Nephron (organoid): ENCODE results near the gene CD58.
"Not testable (repeated sequence)": the region's sequence is repeated elsewhere in the genome, so short reads cannot be mapped to it uniquely, and the experiment has no call there.

Experiments
- H3K27ac Mint-ChIP-seq, 3 experiments: 2 replicates each; pipeline ENCODE4 v1.8.0; 2020; ENCODE audit warnings: mixed read lengths in 3 of 3, mild to moderate bottlenecking in 2 of 3, moderate library complexity in 1 of 3
- H3K27me3 Mint-ChIP-seq: 2 replicates; pipeline ENCODE4 v1.8.0; 2021; ENCODE audit warnings: low read depth, mild to moderate bottlenecking, moderate library complexity, mixed read lengths
- H3K36me3 Mint-ChIP-seq: 2 replicates; pipeline ENCODE4 v1.8.0; 2020; ENCODE audit warnings: low read depth, mixed read lengths
- H3K4me1 Mint-ChIP-seq: 2 replicates; pipeline ENCODE4 v1.8.0; 2020; ENCODE audit warnings: mixed read lengths
- H3K4me3 Mint-ChIP-seq, 3 experiments: 2 replicates each; pipeline ENCODE4 v1.8.0; 2020; ENCODE audit warnings: mild to moderate bottlenecking in 3 of 3, mixed read lengths in 3 of 3, moderate library complexity in 2 of 3
- H3K9me3 Mint-ChIP-seq: 2 replicates; pipeline ENCODE4 v1.8.0; 2020; ENCODE audit warnings: mixed read lengths
- CTCF ChIP-seq, 3 experiments: fragments of 200-600 bp; sonication (generic); IDR thresholded peaks; one replicate each; pipeline ENCODE4 v1.5.0; 2021; ENCODE audit warnings: antibody characterized with exemption in 3 of 3; ENCODE audit not compliant: unreplicated experiment in 3 of 3

CD58 gene

GRCh38 chr1:116567790-116568661 is 2.8 kb downstream of the CD58 start:
- no peak for TF ChIP-seq CTCF (IDR thresholded peaks at IDR 0.05; ENCODE audit: unreplicated experiment in 3 of 3)
- H3K27ac Mint-ChIP-seq: no peak overlapping the region
- H3K4me3 Mint-ChIP-seq: peak overlapping the region in 2 of 3 experiments; percentile 37 to 55
- peaks cover 11% of the 10 kb centered on the region for H3K9me3 Mint-ChIP-seq
- peaks cover 16% of the 10 kb centered on the region for H3K27me3 Mint-ChIP-seq
- peaks cover 17% of the 10 kb centered on the region for H3K4me1 Mint-ChIP-seq
- H3K36me3 Mint-ChIP-seq: peaks cover 16% of the 10 kb centered on the region

- Mint-ChIP-seq H3K27me3 (peaks cover 16% of the 10 kb centered on the region), H3K9me3 (peaks cover 15% of the 10 kb centered on the region), H3K36me3 (peaks cover 24% of the 10 kb centered on the region), H3K4me3 (no peak overlapping the region), H3K27ac (no peak overlapping the region), H3K4me1 (peaks cover 6% of the 10 kb centered on the region)
- no peak for TF ChIP-seq CTCF (IDR thresholded peaks at IDR 0.05; ENCODE audit: unreplicated experiment in 3 of 3)
Measured at GRCh38 chr1:116565222-116565621, 5.6 kb downstream of the CD58 start.

- Mint-ChIP-seq H3K36me3 (peaks cover 24% of the 10 kb centered on the region), H3K4me3 (no peak overlapping the region), H3K9me3 (peaks cover 15% of the 10 kb centered on the region), H3K4me1 (peaks cover 6% of the 10 kb centered on the region), H3K27me3 (peaks cover 9% of the 10 kb centered on the region), H3K27ac (no peak overlapping the region)
- TF ChIP-seq CTCF (IDR thresholded peaks at IDR 0.05; ENCODE audit: unreplicated experiment in 3 of 3): no peak
Measured at GRCh38 chr1:116564426-116564825, 6.4 kb downstream of the CD58 start.

GRCh38 chr1:116562465-116562864 is 8.4 kb downstream of the CD58 start:
- H3K36me3 Mint-ChIP-seq: peaks cover 24% of the 10 kb centered on the region
- H3K27me3 Mint-ChIP-seq, H3K4me1 Mint-ChIP-seq, H3K27ac Mint-ChIP-seq, H3K4me3 Mint-ChIP-seq: not testable (repeated sequence)
- H3K9me3 Mint-ChIP-seq: peaks cover 15% of the 10 kb centered on the region

- TF ChIP-seq CTCF (IDR thresholded peaks at IDR 0.05; ENCODE audit: unreplicated experiment in 3 of 3): no peak
- Mint-ChIP-seq H3K9me3 (peaks cover 15% of the 10 kb centered on the region), H3K4me3 (no peak overlapping the region), H3K27ac (no peak overlapping the region), H3K36me3 (peaks cover 24% of the 10 kb centered on the region), H3K4me1 (no peaks in the 10 kb centered on the region), H3K27me3 (peaks cover 5% of the 10 kb centered on the region)
Measured at GRCh38 chr1:116561563-116561962, 9.3 kb downstream of the CD58 start.

- Mint-ChIP-seq H3K27me3 (peaks cover 5% of the 10 kb centered on the region), H3K9me3 (peaks cover 15% of the 10 kb centered on the region), H3K27ac (no peak overlapping the region), H3K36me3 (peaks cover 24% of the 10 kb centered on the region), H3K4me1 (no peaks in the 10 kb centered on the region), H3K4me3 (no peak overlapping the region)
- TF ChIP-seq CTCF (IDR thresholded peaks at IDR 0.05; ENCODE audit: unreplicated experiment in 3 of 3): no peak
Measured at GRCh38 chr1:116560704-116561490, 9.9 kb downstream of the CD58 start.
